Neural progenitor cell (in vitro differentiated cells): ENCODE measurements around the gene KERA. TPM values are rescaled to one million over a fixed set of nuclear protein-coding genes. Genes with fewer than 3 reads are reported as not detected.

Experiments used
- DNase-seq: peaks from one replicate; pipeline ENCODE4 v3.0.0-alpha.2; 2016; ENCODE audit warnings: low spot score
- H2AFZ ChIP-seq: fragments of 200-600 bp; sonication (generic); replicated peaks from 2 replicates; pipeline ENCODE4 v1.6.1; 2016; ENCODE audit warnings: antibody characterized with exemption
- H3F3A ChIP-seq: fragments of 200-600 bp; sonication (generic); 2 replicates; pipeline ENCODE4 v1.6.1; 2016; ENCODE audit warnings: antibody characterized with exemption, low read depth
- H3K27ac ChIP-seq: fragments of 200-600 bp; sonication (generic); 2 replicates; pipeline ENCODE4 v1.5.1; 2016; ENCODE audit warnings: mild to moderate bottlenecking
- H3K27me3 ChIP-seq: fragments of 200-600 bp; sonication (generic); 2 replicates; pipeline ENCODE4 v1.6.1; 2016; ENCODE audit warnings: mild to moderate bottlenecking, moderate library complexity
- H3K36me3 ChIP-seq: fragments of 200-600 bp; sonication (generic); 2 replicates; pipeline ENCODE4 v1.5.1; 2016
- H3K4me1 ChIP-seq: fragments of 200-600 bp; sonication (generic); 2 replicates; pipeline ENCODE4 v1.6.1; 2016; ENCODE audit warnings: mixed run types
- H3K4me2 ChIP-seq: fragments of 200-600 bp; sonication (generic); 2 replicates; pipeline ENCODE4 v1.6.1; 2016
- H3K4me3 ChIP-seq: fragments of 200-600 bp; sonication (generic); 2 replicates; pipeline ENCODE4 v1.5.1; 2016
- H3K79me2 ChIP-seq: fragments of 200-600 bp; sonication (generic); 2 replicates; pipeline ENCODE4 v1.6.1; 2016; ENCODE audit warnings: low read depth
- H3K9ac ChIP-seq: fragments of 200-600 bp; sonication (generic); 2 replicates; pipeline ENCODE4 v1.6.1; 2016
- H3K9me3 ChIP-seq: fragments of 200-600 bp; sonication (generic); 2 replicates; pipeline ENCODE4 v1.5.1; 2016; ENCODE audit warnings: low read depth
- H4K20me1 ChIP-seq: fragments of 200-600 bp; sonication (generic); 2 replicates; pipeline ENCODE4 v1.6.1; 2016; ENCODE audit warnings: low read depth
- H3K27ac Mint-ChIP-seq: 3 replicates; pipeline ENCODE4 v1.8.0; 2021; ENCODE audit warnings: mixed read lengths
- H3K27me3 Mint-ChIP-seq: 2 replicates; pipeline ENCODE4 v1.8.0; 2022; ENCODE audit warnings: low read depth, mild to moderate bottlenecking, inconsistent platforms, moderate library complexity, mixed read lengths; ENCODE audit not compliant: insufficient read depth
- H3K36me3 Mint-ChIP-seq: 3 replicates; pipeline ENCODE4 v1.8.0; 2021; ENCODE audit warnings: mixed read lengths
- H3K4me1 Mint-ChIP-seq: 3 replicates; pipeline ENCODE4 v1.8.0; 2021; ENCODE audit warnings: mixed read lengths
- H3K4me3 Mint-ChIP-seq: 3 replicates; pipeline ENCODE4 v1.8.0; 2021; ENCODE audit warnings: mild to moderate bottlenecking, moderate library complexity, mixed read lengths
- H3K9me3 Mint-ChIP-seq: 3 replicates; pipeline ENCODE4 v1.8.0; 2020; ENCODE audit warnings: mixed read lengths
- CTCF ChIP-seq: fragments of 200-600 bp; sonication (generic); IDR thresholded peaks from 2 replicates; pipeline ENCODE4 v1.5.1; 2017; ENCODE audit warnings: antibody characterized with exemption, mild to moderate bottlenecking
- EZH2 ChIP-seq: fragments of 200-600 bp; sonication (generic); IDR thresholded peaks from 2 replicates; pipeline ENCODE4 v1.6.1; 2017; ENCODE audit warnings: antibody characterized with exemption, mild to moderate bottlenecking, moderate library complexity
- EZH2phosphoT487 ChIP-seq: fragments of 200-600 bp; sonication (generic); IDR thresholded peaks from 2 replicates; pipeline ENCODE4 v1.6.1; 2017; ENCODE audit warnings: antibody characterized with exemption
- total RNA-seq: library from RNA; depleted of rRNA; stranded (reverse); fragments of >200 nt; gene quantifications from 2 replicates; pipeline ENCODE4 v1.2.3, GENCODE V29; 2015; ENCODE audit warnings: low replicate concordance

KERA gene
- total RNA-seq, 1 donor from 2014 or later: not detected

- Mint-ChIP-seq H3K27me3 (no peaks in the 10 kb centered on the region), H3K27ac (no peak overlapping the region), H3K9me3 (no peaks in the 10 kb centered on the region), H3K36me3 (no peaks in the 10 kb centered on the region), H3K4me3 (no peak overlapping the region), H3K4me1 (peaks cover 8% of the 10 kb centered on the region)
- no peak for DNase-seq
- no peaks in the 10 kb centered on the region for H3K79me2 ChIP-seq
- H3K4me1 ChIP-seq: no peaks in the 10 kb centered on the region
- no peaks in the 10 kb centered on the region for H3K27me3 ChIP-seq
- no peak overlapping the region for H2AFZ ChIP-seq
- H3K9ac ChIP-seq: no peak overlapping the region
- no peaks in the 10 kb centered on the region for H3F3A ChIP-seq
- H3K36me3 ChIP-seq: no peaks in the 10 kb centered on the region
- H3K27ac ChIP-seq: no peak overlapping the region
- H3K4me3 ChIP-seq: no peak overlapping the region
- no peak overlapping the region for H3K4me2 ChIP-seq
- no peak for TF ChIP-seq EZH2phosphoT487
- TF ChIP-seq EZH2: no peak
- no peaks in the 10 kb centered on the region for H3K9me3 ChIP-seq
- no peaks in the 10 kb centered on the region for H4K20me1 ChIP-seq
These were observed 1.8 kb downstream of the KERA start for GRCh38 chr12:91055976-91056375.

- H3K79me2 ChIP-seq: no peaks in the 10 kb centered on the region
- no peaks in the 10 kb centered on the region for H3K4me1 ChIP-seq
- no peaks in the 10 kb centered on the region for H3K36me3 ChIP-seq
- H3K4me2 ChIP-seq: no peak overlapping the region
- Mint-ChIP-seq H3K27ac (no peak overlapping the region), H3K9me3 (no peaks in the 10 kb centered on the region), H3K36me3 (no peaks in the 10 kb centered on the region), H3K4me3 (no peak overlapping the region), H3K4me1 (peaks cover 8% of the 10 kb centered on the region), H3K27me3 (no peaks in the 10 kb centered on the region)
- H3K9me3 ChIP-seq: no peaks in the 10 kb centered on the region
- DNase-seq: no peak
- TF ChIP-seq CTCF (no peak), EZH2 (no peak), EZH2phosphoT487 (no peak)
- H3F3A ChIP-seq: no peaks in the 10 kb centered on the region
- no peak overlapping the region for H3K9ac ChIP-seq
- no peaks in the 10 kb centered on the region for H3K27me3 ChIP-seq
- H3K27ac ChIP-seq: no peak overlapping the region
- no peak overlapping the region for H3K4me3 ChIP-seq
- no peak overlapping the region for H2AFZ ChIP-seq
- H4K20me1 ChIP-seq: no peaks in the 10 kb centered on the region
These were observed 3.7 kb downstream of the KERA start for GRCh38 chr12:91053951-91054715.

GRCh38 chr12:91052026-91052425 is 5.8 kb downstream of the KERA start:
- no peaks in the 10 kb centered on the region for H3K79me2 ChIP-seq
- Mint-ChIP-seq H3K9me3 (no peaks in the 10 kb centered on the region), H3K36me3 (no peaks in the 10 kb centered on the region), H3K4me3 (no peak overlapping the region), H3K27ac (no peak overlapping the region), H3K27me3 (no peaks in the 10 kb centered on the region), H3K4me1 (peaks cover 3% of the 10 kb centered on the region)
- no peaks in the 10 kb centered on the region for H3K36me3 ChIP-seq
- H4K20me1 ChIP-seq: no peaks in the 10 kb centered on the region
- no peak overlapping the region for H3K4me2 ChIP-seq
- DNase-seq: no peak
- no peaks in the 10 kb centered on the region for H3F3A ChIP-seq
- H3K4me1 ChIP-seq: no peaks in the 10 kb centered on the region
- H3K9me3 ChIP-seq: no peaks in the 10 kb centered on the region
- no peaks in the 10 kb centered on the region for H3K27me3 ChIP-seq
- H3K9ac ChIP-seq: no peak overlapping the region
- H3K4me3 ChIP-seq: no peak overlapping the region
- TF ChIP-seq EZH2 (no peak), CTCF (no peak), EZH2phosphoT487 (no peak)
- no peak overlapping the region for H2AFZ ChIP-seq
- H3K27ac ChIP-seq: no peak overlapping the region

GRCh38 chr12:91044586-91044985 is 13.2 kb downstream of the KERA start:
- H2AFZ ChIP-seq: no peak overlapping the region

More at GRCh38 chr12:91044586-91044985, 13.2 kb downstream of the KERA start:
- Mint-ChIP-seq H3K4me1 (no peaks in the 10 kb centered on the region), H3K9me3 (no peaks in the 10 kb centered on the region), H3K36me3 (no peaks in the 10 kb centered on the region), H3K27ac (no peak overlapping the region), H3K27me3 (no peaks in the 10 kb centered on the region), H3K4me3 (no peak overlapping the region)
- H3K9ac ChIP-seq: no peak overlapping the region
- no peaks in the 10 kb centered on the region for H3K36me3 ChIP-seq
- H3K4me2 ChIP-seq: no peak overlapping the region
- H3K27ac ChIP-seq: no peak overlapping the region
- H4K20me1 ChIP-seq: no peaks in the 10 kb centered on the region
- H3K4me1 ChIP-seq: no peaks in the 10 kb centered on the region
- H3K4me3 ChIP-seq: no peak overlapping the region
- H3K27me3 ChIP-seq: no peaks in the 10 kb centered on the region
- DNase-seq: no peak
- no peaks in the 10 kb centered on the region for H3K9me3 ChIP-seq
- H3F3A ChIP-seq: no peaks in the 10 kb centered on the region
- TF ChIP-seq CTCF: no peak
- TF ChIP-seq EZH2: no peak
- TF ChIP-seq EZH2phosphoT487: no peak
- H3K79me2 ChIP-seq: no peaks in the 10 kb centered on the region
